ENCODE results near the gene PRR16.

Gene PRR16

GRCh38 chr5:120628156-120628555, 164.1 kb downstream of the PRR16 start:
- DNase-seq (ENCODE audit: low read depth): no peak
- H3K4me3 ChIP-seq (ENCODE audit: low read length): no peak overlapping the region
- TF ChIP-seq CTCF (conservative IDR thresholded peaks at IDR 0.05; ENCODE audit: low read length): no peak

GRCh38 chr5:120630550-120630949, 166.4 kb downstream of the PRR16 start:
- TF ChIP-seq CTCF (conservative IDR thresholded peaks at IDR 0.05; ENCODE audit: low read length): no peak

DNA sequence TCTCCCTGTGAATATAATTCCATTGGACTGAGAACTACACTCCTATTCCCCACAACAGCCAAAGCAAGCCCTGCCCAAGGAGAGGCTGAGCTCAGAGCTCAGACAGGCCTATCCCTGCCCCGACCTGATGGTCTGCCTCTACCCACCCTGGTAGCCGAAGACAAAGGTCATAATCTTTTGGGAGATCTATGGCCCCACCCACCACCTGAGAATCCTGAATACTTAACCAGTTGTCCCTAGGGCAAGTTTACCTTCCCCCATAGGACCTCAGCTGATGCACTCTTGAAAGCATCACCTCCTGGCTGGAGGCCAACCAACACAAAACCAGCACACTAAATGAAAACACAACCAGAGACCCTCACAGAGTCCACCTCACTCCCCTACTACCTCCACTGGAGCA, 167.5 kb downstream of the PRR16 start:
- no peak overlapping the region for H3K4me3 ChIP-seq (ENCODE audit: low read length)
- no peak for TF ChIP-seq CTCF (conservative IDR thresholded peaks at IDR 0.05; ENCODE audit: low read length)

More at GRCh38 chr5:120630550-120630949, 166.4 kb downstream of the PRR16 start:
- no peak for DNase-seq (ENCODE audit: low read depth)
- no peak overlapping the region for H3K4me3 ChIP-seq (ENCODE audit: low read length)

DNA sequence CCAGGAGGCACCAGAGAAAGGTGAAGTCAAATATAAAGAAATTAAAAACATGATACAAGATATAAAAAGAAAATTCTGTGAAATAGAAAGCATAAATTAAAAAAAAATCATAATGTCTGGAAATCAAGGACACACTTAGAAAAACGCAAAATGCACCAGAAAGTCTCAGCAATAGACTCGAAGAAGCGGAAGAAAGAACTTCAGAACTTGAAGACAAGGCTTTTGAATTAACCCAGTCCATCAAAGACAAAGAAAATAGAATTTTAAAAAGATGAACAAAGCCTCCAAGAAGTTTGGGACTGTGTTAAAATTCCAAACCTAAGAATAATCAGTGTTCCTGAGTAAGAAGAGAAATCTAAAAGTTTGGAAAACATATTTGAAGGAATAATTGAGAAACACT, 168.3 kb downstream of the PRR16 start:
- DNase-seq (ENCODE audit: low read depth): no peak
- H3K4me3 ChIP-seq (ENCODE audit: low read length): no peak overlapping the region
- TF ChIP-seq CTCF (conservative IDR thresholded peaks at IDR 0.05; ENCODE audit: low read length): no peak

More for the DNA sequence above, 167.5 kb downstream of the PRR16 start:
- no peak for DNase-seq (ENCODE audit: low read depth)

DNA sequence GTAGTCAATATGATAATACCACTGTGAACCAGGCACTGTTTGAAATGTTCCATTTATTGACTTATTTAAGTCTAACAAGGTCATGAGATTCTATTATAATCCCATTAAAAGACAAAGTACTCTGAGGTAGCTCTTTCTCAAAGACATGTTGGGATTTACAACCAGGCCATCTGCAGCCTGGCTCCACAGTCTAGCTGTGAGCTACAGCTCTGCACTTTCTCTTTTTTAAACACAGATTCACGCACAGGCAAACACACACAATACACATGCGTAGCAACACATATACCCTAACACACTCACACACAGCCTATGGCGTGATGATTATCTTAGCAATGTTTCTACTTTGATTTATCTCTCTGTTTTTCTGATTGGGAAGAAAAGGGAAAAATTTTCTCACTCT, 174.3 kb downstream of the PRR16 start:
- no peak for TF ChIP-seq CTCF (conservative IDR thresholded peaks at IDR 0.05; ENCODE audit: low read length)
- no peak overlapping the region for H3K4me3 ChIP-seq (ENCODE audit: low read length)
- no peak for DNase-seq (ENCODE audit: low read depth)

GRCh38 chr5:120640778-120641177, 176.7 kb downstream of the PRR16 start:
- DNase-seq (ENCODE audit: low read depth): no peak
- no peak overlapping the region for H3K4me3 ChIP-seq (ENCODE audit: low read length)
- TF ChIP-seq CTCF (conservative IDR thresholded peaks at IDR 0.05; ENCODE audit: low read length): no peak

- TF ChIP-seq CTCF (conservative IDR thresholded peaks at IDR 0.05; ENCODE audit: low read length): no peak
- peak; percentile 9 for DNase-seq (ENCODE audit: low read depth)
- no peak overlapping the region for H3K4me3 ChIP-seq (ENCODE audit: low read length)
Measured at GRCh38 chr5:120644516-120644915, 180.4 kb downstream of the PRR16 start.
